Fibroblast of gingiva (primary cell): ENCODE results near the gene TIGD2.
"Not testable (repeated sequence)": the region's sequence is repeated elsewhere in the genome, so short reads cannot be mapped to it uniquely, and the experiment has no call there.

ENCODE experiments used
- DNase-seq: peaks from one replicate; pipeline ENCODE4 v3.0.0-alpha.2; 2011; ENCODE audit warnings: low read depth

The TIGD2 gene

GRCh38 chr4:89119836-89120235 is 8.5 kb downstream of the TIGD2 start:
- DNase-seq, result no peak

- no peak for DNase-seq
Observed at GRCh38 chr4:89121387-89122068, 10.2 kb downstream of the TIGD2 start.

GRCh38 chr4:89123451-89123851 is 12.1 kb downstream of the TIGD2 start:
- no peak for DNase-seq

- no peak for DNase-seq
Observed at GRCh38 chr4:89125901-89126782, 14.8 kb downstream of the TIGD2 start.

- DNase-seq, result peak; percentile 75
Observed at GRCh38 chr4:89129080-89129640, 17.8 kb downstream of the TIGD2 start.

GRCh38 chr4:89134775-89135319 is 23.5 kb downstream of the TIGD2 start:
- peak; percentile 89 for DNase-seq

GRCh38 chr4:89136525-89136924 is 25.2 kb downstream of the TIGD2 start:
- DNase-seq, result no peak

- no peak for DNase-seq
Observed at GRCh38 chr4:89137231-89137630, 25.9 kb downstream of the TIGD2 start.

GRCh38 chr4:89137695-89138094 is 26.4 kb downstream of the TIGD2 start:
- no peak for DNase-seq

- no peak for DNase-seq
Observed at GRCh38 chr4:89140168-89140759, 28.9 kb downstream of the TIGD2 start.

GRCh38 chr4:89142691-89143669 is 31.6 kb downstream of the TIGD2 start:
- DNase-seq, result no peak

GRCh38 chr4:89144652-89145051 is 33.3 kb downstream of the TIGD2 start:
- not testable (repeated sequence) for DNase-seq

- DNase-seq, result no peak
Observed at GRCh38 chr4:89146196-89146595, 34.9 kb downstream of the TIGD2 start.

GRCh38 chr4:89152972-89153371 is 41.6 kb downstream of the TIGD2 start:
- no peak for DNase-seq

- no peak for DNase-seq
Observed at GRCh38 chr4:89156174-89156914, 45.0 kb downstream of the TIGD2 start.

GRCh38 chr4:89157488-89158024 is 46.2 kb downstream of the TIGD2 start:
- DNase-seq, result no peak

- peak; percentile 44 for DNase-seq
Observed at GRCh38 chr4:89158884-89159503, 47.7 kb downstream of the TIGD2 start.

- no peak for DNase-seq
Observed at GRCh38 chr4:89160806-89161205, 49.5 kb downstream of the TIGD2 start.

GRCh38 chr4:89161841-89162240 is 50.5 kb downstream of the TIGD2 start:
- peak; percentile 23 for DNase-seq

- no peak for DNase-seq
Observed at GRCh38 chr4:89162496-89162895, 51.2 kb downstream of the TIGD2 start.
